ENCODE data around the gene FNDC3A.
"Not testable (repeated sequence)": the region's sequence is repeated elsewhere in the genome, so short reads cannot be mapped to it uniquely, and the experiment has no call there.

The FNDC3A gene

GRCh38 chr13:49134305-49134704 is 158.6 kb downstream of the FNDC3A start:
- ATAC-seq, result no peak
- no peak for DNase-seq

DNA sequence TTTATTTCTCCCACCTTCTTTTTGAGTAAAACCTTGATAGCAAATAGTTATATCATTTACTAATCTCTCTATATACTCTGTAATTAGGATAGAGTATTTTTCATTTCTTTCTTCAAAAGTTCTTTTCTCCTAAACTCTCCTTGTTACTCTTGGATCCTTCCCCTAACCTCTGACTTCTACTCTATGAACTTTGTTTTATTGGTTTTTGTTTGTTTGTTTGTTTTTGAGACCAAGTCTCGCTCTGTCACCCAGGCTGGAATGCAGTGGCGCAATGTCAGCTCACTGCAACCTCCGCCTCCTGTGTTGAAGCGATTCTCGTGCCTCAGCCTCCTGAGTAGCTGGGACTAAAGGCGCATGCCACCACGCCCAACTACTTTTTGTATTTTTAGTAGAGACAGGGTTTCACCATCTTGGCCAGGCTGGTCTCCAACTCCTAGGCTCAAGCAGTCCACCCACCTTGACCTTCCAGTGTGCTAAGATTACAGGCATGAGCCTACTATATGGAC is 161.5 kb downstream of the FNDC3A start:
- ATAC-seq, result not testable (repeated sequence)

GRCh38 chr13:49140910-49141611 is 165.3 kb downstream of the FNDC3A start:
- ATAC-seq, result peak; percentile 73

More for the DNA sequence above, 161.5 kb downstream of the FNDC3A start:
- DNase-seq, result not testable (repeated sequence)

GRCh38 chr13:49146950-49147355 is 171.2 kb downstream of the FNDC3A start:
- ATAC-seq, result no peak
- no peak for DNase-seq

More at GRCh38 chr13:49140910-49141611, 165.3 kb downstream of the FNDC3A start:
- DNase-seq, result no peak

DNA sequence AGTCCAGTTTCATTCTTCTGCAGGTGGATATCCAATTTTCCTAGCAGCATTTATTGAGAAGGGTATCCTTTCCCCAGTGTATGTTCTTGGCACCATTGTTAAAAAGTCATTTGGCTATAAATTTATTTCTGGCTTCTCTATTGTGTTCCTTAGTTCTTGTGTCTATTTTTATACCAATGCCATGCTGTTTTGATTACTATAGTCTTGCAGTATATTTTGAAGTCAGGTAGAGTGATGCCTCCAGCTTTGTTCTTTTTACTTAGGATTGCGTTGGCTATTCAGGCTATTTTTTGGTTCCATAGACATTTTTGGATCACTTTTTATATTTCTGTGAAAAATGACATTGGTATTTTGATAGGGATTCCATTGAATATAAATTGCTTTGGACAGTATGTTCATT is 172.7 kb downstream of the FNDC3A start:
- ATAC-seq, result no peak
- DNase-seq, result no peak

- ATAC-seq, DNase-seq: not testable (repeated sequence)
These were observed 182.4 kb downstream of the FNDC3A start for GRCh38 chr13:49157955-49158584.

GRCh38 chr13:49163162-49163561 is 187.4 kb downstream of the FNDC3A start:
- DNase-seq, ATAC-seq: not testable (repeated sequence)

- ATAC-seq (no peak), DNase-seq (no peak)
These were observed 189.0 kb downstream of the FNDC3A start for GRCh38 chr13:49164712-49165111.

GRCh38 chr13:49165798-49166752 is 190.4 kb downstream of the FNDC3A start:
- DNase-seq (no peak), ATAC-seq (no peak)

- DNase-seq, result no peak
- no peak for ATAC-seq
These were observed 195.6 kb downstream of the FNDC3A start for GRCh38 chr13:49171359-49171758.

DNA sequence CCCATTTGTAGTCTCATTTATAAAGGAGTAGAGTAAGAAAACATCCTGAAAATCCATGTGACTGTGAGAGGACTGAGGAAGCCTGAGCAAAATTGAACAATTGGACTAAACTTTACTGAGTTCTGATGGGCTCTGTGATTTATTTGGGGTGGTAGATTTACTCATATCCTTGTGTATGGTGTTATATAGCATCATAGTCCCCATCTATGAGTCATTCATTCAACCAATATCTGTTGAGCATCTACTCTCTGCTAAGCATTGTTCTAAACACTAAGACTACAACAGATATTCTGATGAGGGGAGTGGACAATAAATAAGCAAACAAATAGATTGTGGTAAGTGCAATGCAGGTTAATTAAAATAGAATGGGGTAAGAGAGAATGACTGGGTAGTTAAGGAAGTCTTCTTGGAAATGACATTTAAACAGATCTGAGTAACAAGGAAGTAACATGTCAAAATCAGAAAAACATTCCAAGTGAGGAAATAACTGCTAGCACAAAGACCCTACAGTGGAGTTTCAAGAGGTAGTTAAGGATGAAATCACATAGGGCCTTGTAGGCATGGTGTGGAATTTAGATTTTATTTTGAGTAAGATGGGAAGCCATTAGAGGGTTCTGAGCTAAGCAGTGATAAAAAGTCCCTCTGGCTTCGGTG is 208.1 kb downstream of the FNDC3A start:
- DNase-seq (no peak), ATAC-seq (no peak)

DNA sequence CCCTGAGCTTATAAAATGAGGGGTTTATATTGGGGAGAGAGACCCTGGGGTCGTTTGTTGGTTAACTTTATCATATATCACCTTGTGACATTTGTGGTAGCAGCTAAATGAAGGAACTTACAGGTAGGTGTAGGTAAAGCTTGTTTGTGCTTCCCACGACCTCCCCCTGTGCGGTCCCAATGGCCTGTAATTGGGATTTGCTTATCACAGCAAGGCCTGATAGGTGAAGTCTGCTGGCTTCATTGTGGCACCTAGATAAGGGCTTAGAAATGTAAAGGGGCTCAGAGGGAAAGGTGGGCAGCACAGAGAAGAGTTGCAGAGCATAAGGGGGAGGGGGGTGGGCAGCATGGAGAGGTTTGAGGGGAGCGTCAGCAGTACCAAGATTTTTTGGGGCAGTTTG is 208.9 kb downstream of the FNDC3A start:
- ATAC-seq (no peak), DNase-seq (no peak)

DNA sequence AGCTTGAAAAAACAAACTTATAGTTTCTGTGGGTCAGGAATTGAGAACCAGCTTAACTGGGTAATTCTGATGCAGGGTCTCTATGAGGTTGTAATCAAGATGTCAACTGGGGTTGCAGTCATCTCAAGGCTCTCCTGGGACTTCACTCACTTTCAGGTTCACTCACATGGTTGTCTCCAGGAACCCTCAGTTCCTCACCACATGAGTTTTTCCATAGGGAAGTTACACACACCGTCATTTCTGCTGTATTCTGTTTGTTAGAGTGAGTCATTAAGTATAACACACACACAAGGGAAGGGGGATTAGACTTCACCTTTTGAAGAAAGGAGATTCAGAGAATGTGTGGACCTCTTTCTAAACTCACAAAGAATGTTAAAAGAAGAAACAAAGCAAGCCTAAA is 209.6 kb downstream of the FNDC3A start:
- peak; percentile 83 for ATAC-seq
- peak; percentile 7 for DNase-seq

DNA sequence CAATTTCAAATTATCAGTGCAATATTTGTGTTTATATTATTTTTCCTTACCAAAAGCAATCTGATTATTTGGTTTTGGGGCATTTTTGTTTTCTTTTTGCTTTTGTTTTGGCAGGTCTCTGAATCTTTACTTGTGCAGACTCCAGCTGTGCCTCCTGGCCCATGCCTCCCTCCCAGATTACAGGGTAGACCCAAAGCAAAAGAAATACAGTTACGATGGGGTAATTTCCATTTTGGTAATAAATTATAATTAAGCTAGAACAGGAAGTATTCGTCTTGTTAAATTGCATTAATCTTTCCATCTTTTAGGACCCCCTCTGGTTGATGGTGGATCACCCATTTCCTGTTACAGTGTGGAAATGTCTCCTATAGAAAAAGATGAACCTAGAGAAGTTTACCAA is 215.2 kb downstream of the FNDC3A start:
- no peak for ATAC-seq
- DNase-seq, result no peak

GRCh38 chr13:49206641-49207040 is 230.9 kb downstream of the FNDC3A start:
- no peak for ATAC-seq
- DNase-seq, result no peak

DNA sequence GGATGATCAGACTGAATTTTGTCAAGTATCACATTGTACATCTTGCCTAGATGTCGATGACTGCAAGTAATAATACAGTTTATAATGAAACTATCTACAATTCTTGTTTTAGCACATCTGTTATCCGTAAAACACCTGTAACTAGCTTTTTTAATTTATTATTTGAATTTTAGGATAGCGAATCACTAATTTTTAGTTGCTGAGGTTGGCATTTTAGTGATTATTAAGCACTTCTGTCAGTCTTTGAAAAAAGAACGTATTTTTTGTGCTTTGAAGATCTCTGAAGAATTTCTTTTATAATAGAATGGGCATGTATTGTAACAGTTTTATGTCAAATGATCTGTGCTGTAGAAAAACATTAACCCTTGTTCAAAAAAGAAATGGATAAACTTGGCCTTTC is 232.9 kb downstream of the FNDC3A start:
- no peak for ATAC-seq

DNA sequence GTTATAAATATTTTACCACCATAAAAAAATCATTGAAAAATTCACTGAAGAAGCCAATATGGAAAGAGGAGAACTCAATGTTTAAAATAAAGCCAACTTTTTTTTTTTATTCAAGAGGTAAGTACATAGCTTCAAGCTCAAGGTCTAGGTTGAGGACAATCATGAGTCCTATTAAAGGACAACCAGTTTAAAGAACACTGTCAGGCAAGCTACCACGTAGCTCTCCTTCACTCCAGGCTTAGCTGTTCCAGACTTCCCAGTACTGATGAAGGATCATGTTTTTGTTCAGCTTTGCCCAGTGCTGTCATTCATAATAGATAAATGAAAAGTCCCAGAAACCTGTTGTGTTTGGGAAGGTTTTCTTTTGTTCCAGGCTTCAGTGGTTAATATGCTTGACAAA is 234.4 kb downstream of the FNDC3A start:
- ATAC-seq (no peak), DNase-seq (no peak)

More for the DNA sequence above, 232.9 kb downstream of the FNDC3A start:
- no peak for DNase-seq

GRCh38 chr13:49210669-49211068 is 235.0 kb downstream of the FNDC3A start:
- DNase-seq (no peak), ATAC-seq (no peak)

DNA sequence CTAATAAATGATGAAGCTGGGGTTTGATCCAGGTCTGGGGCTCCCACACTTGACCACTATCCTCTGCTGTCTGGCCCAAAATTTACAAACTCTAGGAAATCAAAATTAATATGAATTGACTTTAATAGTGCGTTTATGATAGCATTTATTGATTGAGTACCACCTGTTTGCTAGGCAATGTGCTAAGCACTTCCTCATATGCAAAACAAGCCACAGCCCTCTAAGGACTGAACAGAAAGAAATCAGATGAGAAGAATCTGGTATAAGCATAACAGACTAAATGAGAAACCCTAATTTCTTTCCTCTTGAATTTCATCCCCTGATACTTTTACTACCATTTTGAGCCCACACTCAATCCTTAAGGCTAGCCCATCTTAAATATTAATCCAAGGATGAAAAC is 237.8 kb downstream of the FNDC3A start:
- ATAC-seq, result no peak

GRCh38 chr13:49213997-49214916 is 238.5 kb downstream of the FNDC3A start:
- ATAC-seq, result no peak

More for the DNA sequence above, 237.8 kb downstream of the FNDC3A start:
- DNase-seq, result no peak

GRCh38 chr13:49214917-49215376 is 239.2 kb downstream of the FNDC3A start:
- DNase-seq (peak; percentile 37), ATAC-seq (peak; percentile 67)

More at GRCh38 chr13:49213997-49214916, 238.5 kb downstream of the FNDC3A start:
- no peak for DNase-seq

Data from stimulated activated naive CD8-positive, alpha-beta T cell treated with anti-CD3 and anti-CD28 coated beads, Interleukin-15, Interleukin-2, amounts not matched to agents 100 U/mL and 50 U/mL, for 24 hours (primary cell).